SK-N-MC (cell line): Measurements from ENCODE around the gene RPS6KA3.
"Not testable (repeated sequence)": the region's sequence is repeated elsewhere in the genome, so short reads cannot be mapped to it uniquely, and the experiment has no call there.

Experiments
- DNase-seq: peaks from one replicate; pipeline ENCODE4 v3.0.0-alpha.2; 2011; ENCODE audit warnings: low read depth, low spot score
- H3K27ac ChIP-seq: fragments of 200-600 bp; sonication (generic); 2 replicates; pipeline ENCODE4 v1.5.1; 2016; ENCODE audit warnings: mixed run types
- H3K36me3 ChIP-seq: fragments of 200-600 bp; sonication (generic); 2 replicates; pipeline ENCODE4 v1.6.1; 2017; ENCODE audit warnings: antibody characterized with exemption, low read length, mixed read lengths; ENCODE audit not compliant: insufficient read depth
- H3K4me3 ChIP-seq: fragments of 200-600 bp; sonication (generic); 2 replicates; pipeline ENCODE4 v1.5.1; 2016
- H3K9ac ChIP-seq: fragments of 200-600 bp; sonication (generic); 2 replicates; pipeline ENCODE4 v1.8.0; 2017; ENCODE audit warnings: mixed run types, mixed read lengths; ENCODE audit not compliant: insufficient read length
- H3K9me3 ChIP-seq: fragments of 200-600 bp; sonication (generic); 2 replicates; pipeline ENCODE4 v1.6.1; 2017; ENCODE audit warnings: low read depth, mild to moderate bottlenecking, antibody characterized with exemption, low read length, moderate library complexity, mixed read lengths
- EZH2 ChIP-seq: fragments of 200-600 bp; sonication (generic); IDR thresholded peaks from one replicate; pipeline ENCODE4 v1.6.1; 2017; ENCODE audit warnings: antibody characterized with exemption
- FOXP2 ChIP-seq: optimal IDR thresholded peaks from 2 replicates; pipeline ENCODE3; 2011; ENCODE audit warnings: mild to moderate bottlenecking, moderate library complexity; ENCODE audit not compliant: insufficient read depth; ENCODE audit errors: extremely low read length, control extremely low read depth
- POLR2AphosphoS5 ChIP-seq: IDR thresholded peaks from 2 replicates; pipeline ENCODE4 v1.6.1; 2012; ENCODE audit warnings: mild to moderate bottlenecking, low read depth, low read length, borderline replicate concordance

Gene RPS6KA3

GRCh38 chrX:20135944-20136343 is 130.8 kb downstream of the RPS6KA3 start:
- Histone ChIP-seq H3K4me3 (no peak overlapping the region), H3K9me3 (no peaks in the 10 kb centered on the region), H3K27ac (no peak overlapping the region), H3K36me3 (peaks cover 90% of the 10 kb centered on the region), H3K9ac (no peak overlapping the region)
- TF ChIP-seq FOXP2, result no peak
- TF ChIP-seq POLR2AphosphoS5, result no peak
- DNase-seq, result no peak

GRCh38 chrX:20132666-20133065 is 134.0 kb downstream of the RPS6KA3 start:
- Histone ChIP-seq H3K4me3 (no peak overlapping the region), H3K9me3 (no peaks in the 10 kb centered on the region), H3K9ac (no peak overlapping the region), H3K27ac (no peak overlapping the region), H3K36me3 (peaks cover 89% of the 10 kb centered on the region)
- TF ChIP-seq FOXP2, result no peak
- DNase-seq, result no peak

DNA sequence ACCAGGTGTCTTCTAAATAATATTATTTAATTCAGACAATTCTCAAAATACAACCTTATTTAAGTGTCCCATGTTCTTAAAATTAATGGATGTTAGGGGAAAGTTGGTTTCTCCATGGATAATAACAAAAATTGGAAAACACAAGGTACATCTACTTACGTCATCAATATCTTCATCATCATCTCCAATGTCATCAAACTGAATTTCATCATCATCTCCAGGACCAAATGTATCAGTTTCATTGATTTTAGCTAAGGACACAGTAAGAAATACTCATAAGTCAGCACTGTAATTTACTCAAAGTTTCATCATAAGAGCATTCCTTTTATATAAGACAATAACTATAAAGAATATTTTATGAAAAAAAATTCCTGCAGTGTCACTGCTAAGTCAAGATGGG is 136.4 kb downstream of the RPS6KA3 start:
- Histone ChIP-seq H3K9ac (no peak overlapping the region), H3K36me3 (peaks cover 69% of the 10 kb centered on the region), H3K4me3 (no peak overlapping the region), H3K27ac (no peak overlapping the region), H3K9me3 (no peaks in the 10 kb centered on the region)
- TF ChIP-seq EZH2 (no peak), FOXP2 (no peak), POLR2AphosphoS5 (no peak)
- DNase-seq, result no peak

DNA sequence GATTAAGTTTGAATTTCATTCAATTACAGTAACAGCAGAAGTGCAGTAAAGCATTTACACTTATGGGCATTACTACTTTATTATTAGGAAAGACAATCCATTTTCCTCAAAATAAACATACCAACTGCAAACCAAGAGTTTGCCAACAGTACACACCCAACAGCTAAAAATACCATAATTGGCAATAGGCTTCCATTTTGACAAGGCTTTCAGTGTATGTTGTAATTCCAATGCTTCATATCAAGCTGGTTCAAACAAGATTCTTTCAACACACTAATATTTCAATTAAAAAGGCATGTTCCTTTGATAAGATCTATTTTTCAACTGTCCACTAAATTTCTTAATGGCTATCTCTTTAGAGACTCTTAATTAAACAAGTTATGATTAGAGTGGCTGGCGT is 137.2 kb downstream of the RPS6KA3 start:
- Histone ChIP-seq H3K9ac (no peak overlapping the region), H3K36me3 (peaks cover 68% of the 10 kb centered on the region), H3K27ac (no peak overlapping the region), H3K9me3 (no peaks in the 10 kb centered on the region), H3K4me3 (no peak overlapping the region)
- DNase-seq, result no peak
- TF ChIP-seq POLR2AphosphoS5 (no peak), EZH2 (no peak), FOXP2 (no peak)

GRCh38 chrX:20128670-20129069 is 138.0 kb downstream of the RPS6KA3 start:
- H3K36me3 ChIP-seq, result peaks cover 66% of the 10 kb centered on the region

DNA sequence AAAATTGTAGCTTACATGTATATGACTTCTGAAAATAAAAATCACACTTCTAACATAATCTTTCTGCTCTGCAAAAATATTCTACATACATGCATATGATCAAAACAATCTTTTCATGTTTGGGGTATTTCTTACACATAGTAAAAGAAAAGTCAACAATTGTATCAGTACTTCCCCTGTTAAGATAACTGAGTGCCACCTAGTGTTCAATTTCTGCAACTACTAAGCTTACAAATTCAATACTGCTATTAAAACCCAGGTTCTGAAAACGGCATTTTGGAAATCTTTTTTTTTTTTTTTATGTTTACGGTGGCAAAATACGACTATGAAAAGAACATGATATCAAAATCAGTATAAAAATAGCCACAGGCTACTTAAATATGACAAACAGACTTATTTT is 139.3 kb downstream of the RPS6KA3 start:
- not testable (repeated sequence) for H3K9ac ChIP-seq, H3K9me3 ChIP-seq, DNase-seq, H3K27ac ChIP-seq, H3K4me3 ChIP-seq
- H3K36me3 ChIP-seq, result peaks cover 54% of the 10 kb centered on the region

More at GRCh38 chrX:20128670-20129069, 138.0 kb downstream of the RPS6KA3 start:
- no peaks in the 10 kb centered on the region for H3K9me3 ChIP-seq
- TF ChIP-seq FOXP2 (no peak), EZH2 (no peak), POLR2AphosphoS5 (no peak)
- H3K4me3 ChIP-seq, result no peak overlapping the region
- no peak for DNase-seq
- H3K9ac ChIP-seq, result no peak overlapping the region
- H3K27ac ChIP-seq, result peak overlapping the region; percentile 14; the same call in 1 of the 2 replicates

DNA sequence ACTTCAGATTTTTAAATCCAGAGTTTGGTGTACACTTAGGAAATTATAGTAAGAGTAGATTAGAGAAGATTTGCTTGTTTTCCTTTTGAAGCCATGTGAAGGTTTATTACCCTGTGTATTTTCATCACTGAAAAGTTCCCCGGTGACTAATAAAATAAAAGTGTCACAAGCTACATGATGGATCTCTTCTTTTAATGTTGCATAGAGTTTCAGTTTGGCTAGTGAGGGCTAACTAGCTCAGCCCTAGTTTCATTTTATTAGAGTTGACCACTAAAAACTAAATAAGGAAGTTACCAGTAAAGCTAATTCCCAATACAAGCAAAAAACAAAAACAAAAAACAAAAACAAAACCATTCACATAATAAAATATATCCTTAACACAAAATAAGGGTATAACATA is 139.9 kb downstream of the RPS6KA3 start:
- H3K36me3 ChIP-seq, result peaks cover 48% of the 10 kb centered on the region
- not testable (repeated sequence) for H3K9me3 ChIP-seq, DNase-seq, H3K9ac ChIP-seq, H3K4me3 ChIP-seq, H3K27ac ChIP-seq

DNA sequence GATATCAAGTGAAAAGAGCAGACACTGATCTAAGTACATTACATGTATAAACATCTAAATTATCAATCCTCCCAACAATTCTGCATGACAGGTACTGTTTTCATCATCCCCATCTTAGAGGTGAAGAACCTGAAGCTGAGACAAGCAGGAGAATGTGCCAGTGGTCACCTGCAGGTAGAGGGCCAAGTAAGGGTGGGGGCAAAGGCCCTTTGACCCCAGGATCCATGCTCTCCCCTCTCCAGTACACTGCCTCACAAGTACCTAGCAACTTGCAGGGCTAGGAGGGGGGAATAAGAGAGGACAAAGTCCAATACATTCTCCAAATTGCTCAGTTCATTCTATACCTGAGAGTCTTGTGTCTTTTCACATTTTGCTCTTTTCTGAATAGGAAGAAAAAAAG is 141.7 kb downstream of the RPS6KA3 start:
- DNase-seq, result no peak
- TF ChIP-seq POLR2AphosphoS5, result no peak
- no peak for TF ChIP-seq EZH2
- no peak for TF ChIP-seq FOXP2
- Histone ChIP-seq H3K27ac (no peak overlapping the region), H3K4me3 (no peak overlapping the region), H3K36me3 (peaks cover 33% of the 10 kb centered on the region), H3K9ac (no peak overlapping the region), H3K9me3 (no peaks in the 10 kb centered on the region)

GRCh38 chrX:20118065-20118824 is 148.5 kb downstream of the RPS6KA3 start:
- no peak overlapping the region for H3K9ac ChIP-seq
- no peaks in the 10 kb centered on the region for H3K36me3 ChIP-seq
- no peaks in the 10 kb centered on the region for H3K9me3 ChIP-seq
- TF ChIP-seq FOXP2 (no peak), POLR2AphosphoS5 (no peak), EZH2 (no peak)
- no peak for DNase-seq
- H3K27ac ChIP-seq, result no peak overlapping the region
- no peak overlapping the region for H3K4me3 ChIP-seq
